K562 (cell line): Measurements from ENCODE around the gene CBX8. TPM values are rescaled to one million over a fixed set of nuclear protein-coding genes. Genes with fewer than 3 reads are reported as not detected.
A peak's percentile ranks its signal among the peaks of the same experiment; 100 is the strongest.

ENCODE experiments used
- BRCA1 ChIP-seq, 2 experiments: fragments of 450-650 bp in 1 of 2; sonication (generic) in 1 of 2; formaldehyde crosslinking in 1 of 2; IDR thresholded peaks; 2 replicates each; pipeline versions ENCODE4 v1.5.0 to v1.6.1; 2017 to 2020; ENCODE audit warnings: mild to moderate bottlenecking in 1 of 2, missing genetic modification reagents in 1 of 2
- CREB1 ChIP-seq, 2 experiments: sonication (generic) in 1 of 2; formaldehyde crosslinking in 1 of 2; IDR thresholded peaks; 2 replicates each; pipeline versions ENCODE4 v1.6.1 to v1.8.0; 2012 to 2022; ENCODE audit warnings: inconsistent platforms in 1 of 2, mild to moderate bottlenecking in 1 of 2, missing genetic modification reagents in 1 of 2, moderate library complexity in 1 of 2
- E2F4 ChIP-seq: sonication (generic); formaldehyde crosslinking; IDR thresholded peaks from 2 replicates; pipeline ENCODE4 v1.8.0; 2022; ENCODE audit warnings: mild to moderate bottlenecking, low read depth, missing genetic modification reagents
- HNRNPUL1 ChIP-seq: fragments of 200-400 bp; formaldehyde crosslinking; IDR thresholded peaks from 2 replicates; pipeline ENCODE4 v1.6.1; 2017; ENCODE audit warnings: low read length
- MED1 ChIP-seq: sonication (generic); formaldehyde crosslinking; IDR thresholded peaks from 2 replicates; pipeline ENCODE4 v1.8.1; 2023; ENCODE audit warnings: missing genetic modification reagents, borderline replicate concordance
- POLR3A ChIP-seq: IDR thresholded peaks from 2 replicates; pipeline ENCODE4 v1.6.1; 2011; ENCODE audit warnings: borderline replicate concordance, mild to moderate bottlenecking, moderate library complexity; ENCODE audit not compliant: insufficient read length, insufficient read depth; ENCODE audit errors: extremely low read depth
- SMAD4 ChIP-seq: fragments of 250-450 bp; sonication (Bioruptor Pico); conservative IDR thresholded peaks from 2 replicates; pipeline ENCODE4 v1.8.0; 2021; ENCODE audit warnings: inconsistent platforms, mild to moderate bottlenecking, moderate library complexity
- SMARCA4 ChIP-seq: fragments of 450-650 bp; IDR thresholded peaks from 2 replicates; pipeline ENCODE4 v1.6.1; 2016
- SRSF1 ChIP-seq: fragments of 200-400 bp; formaldehyde crosslinking; IDR thresholded peaks from 2 replicates; pipeline ENCODE4 v1.6.1; 2017; ENCODE audit warnings: mild to moderate bottlenecking, low read depth, low read length, moderate library complexity
- THRA ChIP-seq: fragments of 450-650 bp; IDR thresholded peaks from 2 replicates; pipeline ENCODE4 v1.6.1; 2017; ENCODE audit warnings: mild to moderate bottlenecking, moderate library complexity
- ZBTB40 ChIP-seq, 2 experiments: fragments of 450-650 bp in 1 of 2; sonication (generic) in 1 of 2; formaldehyde crosslinking in 1 of 2; IDR thresholded peaks; 2 replicates each; pipeline versions ENCODE4 v1.7.1 to v1.9.0; 2016 to 2022; ENCODE audit warnings: inconsistent platforms in 1 of 2, mild to moderate bottlenecking in 1 of 2, missing genetic modification reagents in 1 of 2
- ZC3H8 ChIP-seq: fragments of 450-650 bp; IDR thresholded peaks from 2 replicates; pipeline ENCODE4 v1.6.1; 2017
- ZNF140 ChIP-seq: fragments of 250-450 bp; sonication (Bioruptor Pico); IDR thresholded peaks from 2 replicates; pipeline ENCODE4 v1.8.0; 2021; ENCODE audit warnings: moderate library complexity, mild to moderate bottlenecking, inconsistent platforms
- ZNF316 ChIP-seq: fragments of 450-650 bp; IDR thresholded peaks from 2 replicates; pipeline ENCODE4 v1.6.1; 2016
- ZNF512 ChIP-seq: IDR thresholded peaks from 2 replicates; pipeline ENCODE4 v1.6.1; 2016; ENCODE audit warnings: missing genetic modification characterization, missing compliant biosample characterization
- polyA plus RNA-seq, 8 experiments: library from polyadenylated mRNA; depleted of rRNA in 4 of 8; stranded (reverse) in 5 of 8; unstranded in 3 of 8; fragments of >200 nt; fragmentation: Nextera tagmentation in 2 of 8; fragmentation: Illumina TruSeq in 1 of 8; extraction: Ambion mirVana in 2 of 8; extraction: Trizol in 1 of 8; gene quantifications; 2 replicates each; pipeline versions ENCODE4 v1.2.1 to v1.2.3, GENCODE V29; 2011 to 2014; ENCODE audit warnings: inconsistent platforms in 1 of 8, missing spikeins in 1 of 8
- total RNA-seq, 7 experiments: library from RNA; depleted of rRNA in 6 of 7; stranded (reverse); fragments of >200 nt in 6 of 7; fragmentation: Illumina TruSeq in 2 of 7; extraction: Trizol in 2 of 7; gene quantifications; 2 replicates each; pipeline versions ENCODE4 v1.2.1 to v1.2.3, GENCODE V29; 2011 to 2021; ENCODE audit warnings: low replicate concordance in 1 of 7

The CBX8 gene
- total and polyA plus RNA-seq, 9 of the 15 experiments (the other 6 are each of a cell fraction or from before 2014, with no cell fraction given): 0.08 to 11.9 (median 2.6) TPM

GRCh38 chr17:79826204-79826680 is 29.4 kb upstream of the CBX8 start (continued):
- TF ChIP-seq ZBTB40 (IDR thresholded peaks at IDR 0.05) (peak; percentile 84), ZBTB40 (CRISPR knock-in tag; IDR thresholded peaks at IDR 0.05) (no peak), ZNF140 (no peak), HNRNPUL1 (no peak), ZNF512 (tag) (no peak), E2F4 (CRISPR knock-in tag) (no peak), SRSF1 (no peak), SMAD4 (CRISPR knock-in tag) (peak; percentile 82), POLR3A (no peak), CREB1 (IDR thresholded peaks at IDR 0.05) (no peak), CREB1 (CRISPR knock-in tag; IDR thresholded peaks at IDR 0.05) (peak; percentile 58; the same call in 1 of the 2 replicates), BRCA1 (IDR thresholded peaks at IDR 0.05) (no peak), BRCA1 (CRISPR knock-in tag; IDR thresholded peaks at IDR 0.05) (no peak), ZC3H8 (no peak), MED1 (no peak), SMARCA4 (peak; percentile 68), ZNF316 (no peak), THRA (no peak)
